Keratinocyte (primary cell): Measurements from ENCODE around the gene RAB43.

Experiments used
- EZH2 ChIP-seq: IDR thresholded peaks from one replicate; pipeline ENCODE4 v1.6.1; 2012; ENCODE audit warnings: inconsistent platforms, mild to moderate bottlenecking, low read length, moderate library complexity
- TF ChIP-seq, protein P1 (sequence below), 3 experiments: IDR thresholded peaks in 1 of 3; conservative IDR thresholded peaks in 1 of 3; optimal IDR thresholded peaks in 1 of 3; 2 replicates in 2 of 3; 3 replicates in 1 of 3; pipeline versions ENCODE3 to v1.5.1; 2011; ENCODE audit warnings: low read length in 3 of 3, mild to moderate bottlenecking in 3 of 3, moderate library complexity in 2 of 3, control low read depth in 1 of 3, inconsistent platforms in 1 of 3; ENCODE audit not compliant: insufficient read depth in 2 of 3; ENCODE audit errors: extremely low read depth in 1 of 3

DNA sequence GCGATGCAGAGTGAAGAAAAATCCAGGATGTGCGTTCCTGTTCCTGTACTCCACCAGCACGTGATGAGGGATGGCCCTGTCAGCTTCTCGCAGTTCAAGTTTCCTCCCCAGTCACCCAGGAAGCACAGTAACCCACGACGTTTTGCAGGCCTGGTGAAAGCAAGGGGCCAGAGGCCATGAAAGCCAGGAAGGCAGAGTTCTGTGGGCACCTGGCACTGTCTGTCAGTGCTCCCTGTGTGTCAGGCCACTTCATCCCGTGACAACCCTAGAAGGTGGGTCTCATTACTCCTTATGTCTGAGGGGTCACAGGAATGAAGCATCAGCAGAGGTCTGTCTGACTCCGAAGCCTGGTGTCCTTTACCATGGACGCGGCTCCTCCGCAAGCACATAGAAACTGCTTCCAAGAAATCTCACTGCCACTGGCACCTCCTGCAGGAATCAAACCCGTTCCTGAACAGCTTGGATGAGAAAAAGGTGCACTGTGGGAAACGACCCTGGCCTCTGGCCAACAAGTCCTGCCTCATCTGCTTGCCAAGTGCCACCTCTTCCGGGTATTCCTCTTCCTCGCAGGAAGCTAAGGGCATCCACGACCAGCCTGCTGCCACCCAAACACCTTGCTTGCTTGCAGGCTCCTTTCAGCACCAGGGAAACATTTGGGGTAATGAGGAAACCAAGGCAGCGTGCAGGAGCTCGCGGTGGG, 14.6 kb downstream of the RAB43 start:
- TF ChIP-seq, protein P1, sequence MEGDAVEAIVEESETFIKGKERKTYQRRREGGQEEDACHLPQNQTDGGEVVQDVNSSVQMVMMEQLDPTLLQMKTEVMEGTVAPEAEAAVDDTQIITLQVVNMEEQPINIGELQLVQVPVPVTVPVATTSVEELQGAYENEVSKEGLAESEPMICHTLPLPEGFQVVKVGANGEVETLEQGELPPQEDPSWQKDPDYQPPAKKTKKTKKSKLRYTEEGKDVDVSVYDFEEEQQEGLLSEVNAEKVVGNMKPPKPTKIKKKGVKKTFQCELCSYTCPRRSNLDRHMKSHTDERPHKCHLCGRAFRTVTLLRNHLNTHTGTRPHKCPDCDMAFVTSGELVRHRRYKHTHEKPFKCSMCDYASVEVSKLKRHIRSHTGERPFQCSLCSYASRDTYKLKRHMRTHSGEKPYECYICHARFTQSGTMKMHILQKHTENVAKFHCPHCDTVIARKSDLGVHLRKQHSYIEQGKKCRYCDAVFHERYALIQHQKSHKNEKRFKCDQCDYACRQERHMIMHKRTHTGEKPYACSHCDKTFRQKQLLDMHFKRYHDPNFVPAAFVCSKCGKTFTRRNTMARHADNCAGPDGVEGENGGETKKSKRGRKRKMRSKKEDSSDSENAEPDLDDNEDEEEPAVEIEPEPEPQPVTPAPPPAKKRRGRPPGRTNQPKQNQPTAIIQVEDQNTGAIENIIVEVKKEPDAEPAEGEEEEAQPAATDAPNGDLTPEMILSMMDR (optimal IDR thresholded peaks at IDR 0.05 in 1 of 3, IDR thresholded peaks at IDR 0.05 in 1 of 3, conservative IDR thresholded peaks at IDR 0.05 in 1 of 3; ENCODE audit: extremely low read depth in 1 of 3, insufficient read depth in 2 of 3, low read length in 3 of 3): no peak
- TF ChIP-seq EZH2: no peak
